ENCODE measurements around the gene PLEKHH1. TPM values are rescaled to one million over a fixed set of nuclear protein-coding genes. Genes with fewer than 3 reads are reported as not detected.

The PLEKHH1 gene
- polyA plus RNA-seq, 1 donor from 2014 or later, result 34.1 TPM

DNA sequence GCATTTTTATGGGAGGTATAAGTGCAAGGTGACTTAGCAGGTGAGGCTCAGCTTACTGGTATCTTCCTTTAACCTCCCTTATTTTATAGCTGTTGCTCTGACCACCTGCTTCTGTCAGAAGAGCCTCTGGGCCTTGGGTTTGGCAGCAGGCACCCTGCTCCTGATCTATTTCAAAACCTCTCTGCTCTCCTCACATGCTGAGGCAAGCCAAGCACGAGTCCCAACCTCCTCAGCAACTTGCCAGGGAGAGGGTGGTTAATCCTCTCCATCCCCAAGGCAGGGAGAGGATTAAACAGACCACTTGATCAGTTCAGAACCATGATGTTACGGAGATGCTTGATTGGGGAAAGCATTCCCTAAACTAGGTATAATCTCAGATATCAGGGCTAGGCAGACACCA lies 5.4 kb downstream of the PLEKHH1 start:
- TF ChIP-seq EZH2 (IDR thresholded peaks at IDR 0.05; ENCODE audit: borderline replicate concordance, insufficient read depth, low read length, poor library complexity, severe bottlenecking), result no peak
- no peak for TF ChIP-seq SMC3 (conservative IDR thresholded peaks at IDR 0.05; ENCODE audit: poor library complexity)
- TF ChIP-seq MXI1 (conservative IDR thresholded peaks at IDR 0.05; ENCODE audit: poor library complexity, severe bottlenecking), result no peak
- no peak for TF ChIP-seq EP300 (conservative IDR thresholded peaks at IDR 0.05; ENCODE audit: poor library complexity, severe bottlenecking)
- TF ChIP-seq, protein P1, sequence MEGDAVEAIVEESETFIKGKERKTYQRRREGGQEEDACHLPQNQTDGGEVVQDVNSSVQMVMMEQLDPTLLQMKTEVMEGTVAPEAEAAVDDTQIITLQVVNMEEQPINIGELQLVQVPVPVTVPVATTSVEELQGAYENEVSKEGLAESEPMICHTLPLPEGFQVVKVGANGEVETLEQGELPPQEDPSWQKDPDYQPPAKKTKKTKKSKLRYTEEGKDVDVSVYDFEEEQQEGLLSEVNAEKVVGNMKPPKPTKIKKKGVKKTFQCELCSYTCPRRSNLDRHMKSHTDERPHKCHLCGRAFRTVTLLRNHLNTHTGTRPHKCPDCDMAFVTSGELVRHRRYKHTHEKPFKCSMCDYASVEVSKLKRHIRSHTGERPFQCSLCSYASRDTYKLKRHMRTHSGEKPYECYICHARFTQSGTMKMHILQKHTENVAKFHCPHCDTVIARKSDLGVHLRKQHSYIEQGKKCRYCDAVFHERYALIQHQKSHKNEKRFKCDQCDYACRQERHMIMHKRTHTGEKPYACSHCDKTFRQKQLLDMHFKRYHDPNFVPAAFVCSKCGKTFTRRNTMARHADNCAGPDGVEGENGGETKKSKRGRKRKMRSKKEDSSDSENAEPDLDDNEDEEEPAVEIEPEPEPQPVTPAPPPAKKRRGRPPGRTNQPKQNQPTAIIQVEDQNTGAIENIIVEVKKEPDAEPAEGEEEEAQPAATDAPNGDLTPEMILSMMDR (IDR thresholded peaks at IDR 0.05; ENCODE audit: poor library complexity, severe bottlenecking), result no peak
- no peak for TF ChIP-seq POLR2AphosphoS5 (IDR thresholded peaks at IDR 0.05)
- TF ChIP-seq RAD21 (conservative IDR thresholded peaks at IDR 0.05), result no peak
- TF ChIP-seq, protein P2, sequence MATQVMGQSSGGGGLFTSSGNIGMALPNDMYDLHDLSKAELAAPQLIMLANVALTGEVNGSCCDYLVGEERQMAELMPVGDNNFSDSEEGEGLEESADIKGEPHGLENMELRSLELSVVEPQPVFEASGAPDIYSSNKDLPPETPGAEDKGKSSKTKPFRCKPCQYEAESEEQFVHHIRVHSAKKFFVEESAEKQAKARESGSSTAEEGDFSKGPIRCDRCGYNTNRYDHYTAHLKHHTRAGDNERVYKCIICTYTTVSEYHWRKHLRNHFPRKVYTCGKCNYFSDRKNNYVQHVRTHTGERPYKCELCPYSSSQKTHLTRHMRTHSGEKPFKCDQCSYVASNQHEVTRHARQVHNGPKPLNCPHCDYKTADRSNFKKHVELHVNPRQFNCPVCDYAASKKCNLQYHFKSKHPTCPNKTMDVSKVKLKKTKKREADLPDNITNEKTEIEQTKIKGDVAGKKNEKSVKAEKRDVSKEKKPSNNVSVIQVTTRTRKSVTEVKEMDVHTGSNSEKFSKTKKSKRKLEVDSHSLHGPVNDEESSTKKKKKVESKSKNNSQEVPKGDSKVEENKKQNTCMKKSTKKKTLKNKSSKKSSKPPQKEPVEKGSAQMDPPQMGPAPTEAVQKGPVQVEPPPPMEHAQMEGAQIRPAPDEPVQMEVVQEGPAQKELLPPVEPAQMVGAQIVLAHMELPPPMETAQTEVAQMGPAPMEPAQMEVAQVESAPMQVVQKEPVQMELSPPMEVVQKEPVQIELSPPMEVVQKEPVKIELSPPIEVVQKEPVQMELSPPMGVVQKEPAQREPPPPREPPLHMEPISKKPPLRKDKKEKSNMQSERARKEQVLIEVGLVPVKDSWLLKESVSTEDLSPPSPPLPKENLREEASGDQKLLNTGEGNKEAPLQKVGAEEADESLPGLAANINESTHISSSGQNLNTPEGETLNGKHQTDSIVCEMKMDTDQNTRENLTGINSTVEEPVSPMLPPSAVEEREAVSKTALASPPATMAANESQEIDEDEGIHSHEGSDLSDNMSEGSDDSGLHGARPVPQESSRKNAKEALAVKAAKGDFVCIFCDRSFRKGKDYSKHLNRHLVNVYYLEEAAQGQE (IDR thresholded peaks at IDR 0.05; ENCODE audit: borderline replicate concordance), result no peak
- no peak for TF ChIP-seq TAF1 (IDR thresholded peaks at IDR 0.05; ENCODE audit: low read depth)
- H2AFZ ChIP-seq (ENCODE audit: low read depth, low read length), result no peak overlapping the region
- H3K79me2 ChIP-seq (replicated peaks; ENCODE audit: insufficient read depth, low read length), result no peaks in the 10 kb centered on the region
- H3K4me2 ChIP-seq (ENCODE audit: low read length), result no peak overlapping the region
- H3K27ac ChIP-seq (ENCODE audit: low read length), result no peak overlapping the region
- H3K36me3 ChIP-seq (ENCODE audit: insufficient read depth, low read length), result peaks cover 9% of the 10 kb centered on the region
- H3F3A ChIP-seq (ENCODE audit: insufficient read depth, low read length, poor library complexity, severe bottlenecking), result no peaks in the 10 kb centered on the region
- H4K20me1 ChIP-seq (ENCODE audit: insufficient read depth), result no peaks in the 10 kb centered on the region
- H3K9me2 ChIP-seq (ENCODE audit: insufficient read depth, low read length), result no peaks in the 10 kb centered on the region
- H3K9ac ChIP-seq (ENCODE audit: low read length), result no peak overlapping the region
- no peaks in the 10 kb centered on the region for H3K9me3 ChIP-seq (ENCODE audit: low read length)
- no peak overlapping the region for H3K4me3 ChIP-seq (ENCODE audit: low read length)
- no peaks in the 10 kb centered on the region for H3K27me3 ChIP-seq (ENCODE audit: insufficient read depth, low read depth, low read length)

DNA sequence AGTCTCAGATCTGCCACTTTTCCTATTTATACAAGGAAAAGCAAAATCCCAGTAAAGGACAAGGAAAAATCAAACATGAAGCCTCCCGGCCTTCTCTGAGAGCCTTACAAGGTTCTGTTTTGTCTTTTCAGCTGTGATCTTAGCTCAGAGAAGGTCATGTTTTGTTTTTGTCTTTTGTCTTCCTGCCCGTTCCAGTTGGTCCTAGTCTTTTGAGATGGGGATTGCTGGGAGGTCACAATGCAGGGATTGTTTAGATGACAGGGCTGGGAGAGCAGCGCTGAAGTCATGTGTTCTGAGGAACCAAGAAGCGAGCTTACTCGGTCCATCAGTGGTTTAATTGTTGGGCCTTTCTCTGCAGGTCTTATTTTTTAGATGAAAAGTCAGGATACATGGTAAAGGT lies 6.0 kb downstream of the PLEKHH1 start:
- no peaks in the 10 kb centered on the region for H4K20me1 ChIP-seq (ENCODE audit: insufficient read depth)
- H3F3A ChIP-seq (ENCODE audit: insufficient read depth, low read length, poor library complexity, severe bottlenecking), result no peaks in the 10 kb centered on the region
- no peak overlapping the region for H3K9ac ChIP-seq (ENCODE audit: low read length)
- no peak overlapping the region for H3K4me3 ChIP-seq (ENCODE audit: low read length)
- no peaks in the 10 kb centered on the region for H3K27me3 ChIP-seq (ENCODE audit: insufficient read depth, low read depth, low read length)
- no peak overlapping the region for H3K27ac ChIP-seq (ENCODE audit: low read length)
- H3K4me2 ChIP-seq (ENCODE audit: low read length), result no peak overlapping the region
- peaks cover 14% of the 10 kb centered on the region for H3K36me3 ChIP-seq (ENCODE audit: insufficient read depth, low read length)
- H3K9me3 ChIP-seq (ENCODE audit: low read length), result no peaks in the 10 kb centered on the region
- no peak overlapping the region for H2AFZ ChIP-seq (ENCODE audit: low read depth, low read length)
- H3K79me2 ChIP-seq (replicated peaks; ENCODE audit: insufficient read depth, low read length), result no peaks in the 10 kb centered on the region
- no peak for TF ChIP-seq MXI1 (conservative IDR thresholded peaks at IDR 0.05; ENCODE audit: poor library complexity, severe bottlenecking)
- TF ChIP-seq, protein P1 (IDR thresholded peaks at IDR 0.05; ENCODE audit: poor library complexity, severe bottlenecking), result no peak
- no peak for TF ChIP-seq TAF1 (IDR thresholded peaks at IDR 0.05; ENCODE audit: low read depth)
- no peak for TF ChIP-seq EP300 (conservative IDR thresholded peaks at IDR 0.05; ENCODE audit: poor library complexity, severe bottlenecking)
- TF ChIP-seq RAD21 (conservative IDR thresholded peaks at IDR 0.05), result no peak
- TF ChIP-seq, protein P2 (IDR thresholded peaks at IDR 0.05; ENCODE audit: borderline replicate concordance), result no peak
- TF ChIP-seq EZH2 (IDR thresholded peaks at IDR 0.05; ENCODE audit: borderline replicate concordance, insufficient read depth, low read length, poor library complexity, severe bottlenecking), result no peak
- no peak for TF ChIP-seq POLR2AphosphoS5 (IDR thresholded peaks at IDR 0.05)
- TF ChIP-seq SMC3 (conservative IDR thresholded peaks at IDR 0.05; ENCODE audit: poor library complexity), result no peak
- H3K9me2 ChIP-seq (ENCODE audit: insufficient read depth, low read length), result no peaks in the 10 kb centered on the region

Data from neural cell (in vitro differentiated cells).